ENCODE results near the gene ARHGAP6.

DNA sequence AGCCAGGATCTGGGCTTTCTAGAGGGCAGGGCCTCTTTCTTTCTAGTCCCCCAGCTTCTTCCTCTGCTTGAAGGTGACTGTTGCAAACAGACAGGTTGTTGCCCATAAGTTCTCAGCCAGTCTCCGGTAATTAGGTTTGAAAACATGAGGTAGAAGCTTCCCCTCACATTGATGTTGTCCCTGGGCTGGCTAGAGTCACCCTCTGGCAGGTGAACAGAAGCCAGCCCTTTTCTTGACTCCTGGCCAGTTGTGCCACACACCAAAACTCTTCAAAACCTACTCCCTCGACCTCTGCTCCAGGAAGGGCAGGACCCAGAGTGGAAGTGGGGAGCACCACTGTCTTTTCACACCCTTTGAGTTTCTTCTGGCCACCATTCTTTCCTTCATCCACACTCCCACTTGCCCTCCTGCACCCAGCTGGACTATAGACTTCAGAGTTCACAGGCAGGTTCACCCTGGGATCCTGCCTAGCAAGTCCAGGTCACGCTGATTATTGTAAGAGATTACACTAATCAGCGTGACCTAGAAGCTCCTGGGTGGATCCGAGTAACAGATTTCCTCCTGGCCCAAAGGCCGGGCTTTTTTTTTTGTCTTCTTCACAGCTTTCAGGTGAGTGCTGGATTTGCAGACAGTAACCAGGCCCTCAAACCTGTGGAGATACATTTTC, 37.4 kb upstream of the ARHGAP6 start:
- TF ChIP-seq, protein P1, sequence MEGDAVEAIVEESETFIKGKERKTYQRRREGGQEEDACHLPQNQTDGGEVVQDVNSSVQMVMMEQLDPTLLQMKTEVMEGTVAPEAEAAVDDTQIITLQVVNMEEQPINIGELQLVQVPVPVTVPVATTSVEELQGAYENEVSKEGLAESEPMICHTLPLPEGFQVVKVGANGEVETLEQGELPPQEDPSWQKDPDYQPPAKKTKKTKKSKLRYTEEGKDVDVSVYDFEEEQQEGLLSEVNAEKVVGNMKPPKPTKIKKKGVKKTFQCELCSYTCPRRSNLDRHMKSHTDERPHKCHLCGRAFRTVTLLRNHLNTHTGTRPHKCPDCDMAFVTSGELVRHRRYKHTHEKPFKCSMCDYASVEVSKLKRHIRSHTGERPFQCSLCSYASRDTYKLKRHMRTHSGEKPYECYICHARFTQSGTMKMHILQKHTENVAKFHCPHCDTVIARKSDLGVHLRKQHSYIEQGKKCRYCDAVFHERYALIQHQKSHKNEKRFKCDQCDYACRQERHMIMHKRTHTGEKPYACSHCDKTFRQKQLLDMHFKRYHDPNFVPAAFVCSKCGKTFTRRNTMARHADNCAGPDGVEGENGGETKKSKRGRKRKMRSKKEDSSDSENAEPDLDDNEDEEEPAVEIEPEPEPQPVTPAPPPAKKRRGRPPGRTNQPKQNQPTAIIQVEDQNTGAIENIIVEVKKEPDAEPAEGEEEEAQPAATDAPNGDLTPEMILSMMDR (IDR thresholded peaks at IDR 0.05 in 2 of 3, conservative IDR thresholded peaks at IDR 0.05 in 1 of 3; ENCODE audit: borderline replicate concordance in 1 of 3, insufficient read depth in 1 of 3, low read depth in 2 of 3, low read length in 2 of 3), result no peak
- TF ChIP-seq POLR2A (IDR thresholded peaks at IDR 0.05; ENCODE audit: borderline replicate concordance, extremely low read depth, insufficient read depth, insufficient read length) (no peak), CEBPB (IDR thresholded peaks at IDR 0.05; ENCODE audit: low read depth) (no peak), POLR2AphosphoS5 (IDR thresholded peaks at IDR 0.05; ENCODE audit: low read depth, low read length) (no peak), EZH2 (IDR thresholded peaks at IDR 0.05) (no peak), YY1 (IDR thresholded peaks at IDR 0.05; ENCODE audit: extremely low read depth, insufficient replicate concordance, low read depth, low read length) (no peak)

Measured in HCT116 (cell line).